ENCODE data around the gene GRIN1.

Gene GRIN1

DNA sequence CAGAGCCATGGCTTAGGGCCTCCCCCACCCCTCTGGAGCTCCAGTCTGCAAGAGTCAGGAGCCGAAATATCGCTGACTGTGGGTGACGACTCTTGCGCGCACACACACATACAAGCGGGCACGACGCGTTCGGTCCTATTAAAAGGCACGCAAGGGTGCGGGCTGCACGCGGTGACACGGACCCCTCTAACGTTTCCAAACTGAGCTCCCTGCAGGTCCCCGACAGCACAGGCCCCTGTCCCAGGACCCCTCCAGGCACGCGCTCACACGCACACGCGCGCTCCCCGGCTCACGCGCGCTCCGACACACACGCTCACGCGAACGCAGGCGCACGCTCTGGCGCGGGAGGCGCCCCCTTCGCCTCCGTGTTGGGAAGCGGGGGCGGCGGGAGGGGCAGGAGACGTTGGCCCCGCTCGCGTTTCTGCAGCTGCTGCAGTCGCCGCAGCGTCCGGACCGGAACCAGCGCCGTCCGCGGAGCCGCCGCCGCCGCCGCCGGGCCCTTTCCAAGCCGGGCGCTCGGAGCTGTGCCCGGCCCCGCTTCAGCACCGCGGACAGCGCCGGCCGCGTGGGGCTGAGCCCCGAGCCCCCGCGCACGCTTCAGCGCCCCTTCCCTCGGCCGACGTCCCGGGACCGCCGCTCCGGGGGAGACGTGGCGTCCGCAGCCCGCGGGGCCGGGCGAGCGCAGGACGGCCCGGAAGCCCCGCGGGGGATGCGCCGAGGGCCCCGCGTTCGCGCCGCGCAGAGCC lies at the start of gene GRIN1:
Gene GRIN1, plus strand, starts transcription at position 433 of the 746 bp plus-strand sequence. CDS start 333 bp downstream, outside the sequence.
- Histone ChIP-seq H3K27ac (no peak within 1 kb of the TSS), H3K4me3 (no peak within 1 kb of the TSS)

DNA sequence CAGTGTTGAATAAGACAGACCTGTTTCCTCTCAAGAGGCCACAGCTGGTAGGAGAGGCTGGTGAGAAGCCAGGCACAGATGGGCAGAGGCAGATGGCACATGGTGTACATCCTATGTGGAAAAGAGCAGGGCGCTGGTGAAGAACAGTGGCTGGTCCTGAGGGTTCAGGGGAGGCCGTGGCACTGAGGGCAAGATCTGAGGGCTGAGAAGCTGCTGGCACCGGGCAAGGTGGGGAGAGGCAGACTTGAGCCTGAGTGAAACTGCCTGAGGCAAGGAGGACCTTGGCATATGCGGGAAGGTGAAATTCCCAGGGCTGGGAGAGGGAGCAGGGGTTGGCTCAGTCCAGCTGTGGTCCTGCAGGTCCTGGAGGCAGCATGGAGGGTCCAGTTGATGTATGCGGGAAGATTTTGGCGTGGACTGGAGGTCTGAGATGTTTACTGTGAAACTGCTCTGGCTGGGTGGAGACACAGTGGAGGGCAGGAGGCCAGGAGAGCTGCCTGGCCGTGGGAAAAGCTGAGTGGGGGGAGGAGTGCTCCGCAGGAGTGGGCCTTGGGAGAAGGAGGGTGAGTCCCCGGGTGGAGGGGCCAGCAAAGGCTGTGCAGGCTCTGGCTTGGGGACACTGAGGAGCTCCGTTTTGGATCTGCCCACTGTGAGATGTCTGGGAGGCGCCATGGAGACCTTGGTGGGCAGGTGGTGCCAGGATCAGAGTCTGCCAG lies 49.6 kb upstream of the GRIN1 start:
- peak overlapping the region in 2 of 21 experiments; percentile 35 to 43 for H3K27ac ChIP-seq
- no peak overlapping the region for H3K4me3 ChIP-seq

DNA sequence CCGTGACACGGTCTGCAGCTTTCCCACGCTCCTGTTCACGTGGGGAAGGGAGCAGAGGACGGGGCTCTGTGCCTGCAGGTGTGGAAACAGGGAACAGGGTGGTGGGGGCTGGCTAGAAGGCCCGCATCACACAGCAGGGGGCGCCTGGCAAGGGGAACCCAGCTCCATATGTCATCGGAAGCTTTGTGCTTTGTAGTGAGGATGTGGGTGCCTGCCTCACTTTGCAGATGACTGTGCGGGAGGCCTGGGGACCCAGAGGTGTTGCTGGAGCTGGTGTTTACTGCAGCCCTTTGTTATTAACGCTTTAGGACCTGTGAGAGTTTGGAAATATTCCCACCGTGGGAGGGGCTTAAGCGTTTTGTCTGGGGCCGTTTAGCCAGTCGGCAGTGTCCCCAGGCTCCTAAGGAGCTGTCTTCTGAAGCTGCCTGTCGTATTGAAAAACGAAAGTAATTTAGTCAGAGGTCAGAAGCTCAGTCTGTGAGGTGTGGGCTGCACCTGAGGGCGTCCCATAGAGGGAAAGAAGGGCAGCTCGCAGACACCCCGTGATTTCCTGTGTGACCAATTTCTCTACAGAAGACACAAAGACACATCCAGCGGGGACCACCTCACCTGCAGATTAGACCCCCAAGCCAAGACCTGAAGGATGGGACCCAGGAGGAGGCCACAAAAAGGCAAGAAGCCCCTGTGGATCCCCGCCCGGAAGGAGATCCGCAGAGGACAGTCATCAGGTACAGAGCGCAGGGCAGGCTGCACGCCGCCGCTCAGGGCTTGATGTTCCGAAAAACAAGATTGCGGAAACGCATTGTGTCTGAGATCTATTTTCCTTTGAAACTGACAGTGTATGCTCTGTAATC lies 43.1 kb upstream of the GRIN1 start:
- H3K4me3 ChIP-seq: peak overlapping the region in 1 of 7 experiments; percentile 10
- peak overlapping the region in 9 of 21 experiments; percentile 14 to 84 (median 66) for H3K27ac ChIP-seq

DNA sequence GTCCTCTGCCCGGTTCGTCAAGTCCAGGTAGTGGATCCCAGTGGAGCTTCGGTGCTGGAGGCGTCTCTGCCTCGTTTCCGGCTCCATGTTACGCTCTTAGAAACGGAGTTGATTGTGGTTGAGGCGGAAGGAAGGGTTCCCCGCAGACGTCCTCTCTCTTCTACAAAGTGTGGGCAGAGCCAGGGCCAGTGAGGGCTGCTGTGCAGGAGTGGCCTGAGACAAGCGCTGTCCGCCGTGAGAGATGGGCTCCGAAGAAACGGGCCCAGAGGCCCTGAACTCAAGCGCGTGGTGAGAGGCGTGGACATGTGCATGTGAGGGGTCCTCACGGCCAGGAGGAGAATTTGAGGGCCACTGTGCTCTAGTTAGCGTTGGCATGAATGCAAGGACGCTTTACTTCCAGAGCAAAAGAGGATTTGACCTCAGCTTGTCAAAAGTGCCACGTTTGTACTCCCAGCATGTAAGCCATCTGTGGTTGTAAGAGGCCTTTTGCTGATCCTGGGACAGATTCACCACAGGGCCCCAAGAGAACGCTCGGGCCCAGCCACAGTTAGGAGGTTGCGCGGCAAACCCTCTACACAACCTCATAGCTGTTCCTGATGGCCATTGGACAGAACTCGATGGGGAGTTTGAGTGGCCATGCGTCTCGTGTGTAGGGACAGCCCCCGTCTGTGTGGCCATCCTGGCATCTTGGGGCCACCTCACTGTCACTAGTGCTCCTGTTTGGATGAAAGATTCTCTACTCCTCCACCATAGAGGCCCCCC lies 42.0 kb upstream of the GRIN1 start:
- Histone ChIP-seq H3K27ac (peak overlapping the region in 6 of 21 experiments; percentile 20 to 84 (median 77)), H3K4me3 (no peak overlapping the region)

DNA sequence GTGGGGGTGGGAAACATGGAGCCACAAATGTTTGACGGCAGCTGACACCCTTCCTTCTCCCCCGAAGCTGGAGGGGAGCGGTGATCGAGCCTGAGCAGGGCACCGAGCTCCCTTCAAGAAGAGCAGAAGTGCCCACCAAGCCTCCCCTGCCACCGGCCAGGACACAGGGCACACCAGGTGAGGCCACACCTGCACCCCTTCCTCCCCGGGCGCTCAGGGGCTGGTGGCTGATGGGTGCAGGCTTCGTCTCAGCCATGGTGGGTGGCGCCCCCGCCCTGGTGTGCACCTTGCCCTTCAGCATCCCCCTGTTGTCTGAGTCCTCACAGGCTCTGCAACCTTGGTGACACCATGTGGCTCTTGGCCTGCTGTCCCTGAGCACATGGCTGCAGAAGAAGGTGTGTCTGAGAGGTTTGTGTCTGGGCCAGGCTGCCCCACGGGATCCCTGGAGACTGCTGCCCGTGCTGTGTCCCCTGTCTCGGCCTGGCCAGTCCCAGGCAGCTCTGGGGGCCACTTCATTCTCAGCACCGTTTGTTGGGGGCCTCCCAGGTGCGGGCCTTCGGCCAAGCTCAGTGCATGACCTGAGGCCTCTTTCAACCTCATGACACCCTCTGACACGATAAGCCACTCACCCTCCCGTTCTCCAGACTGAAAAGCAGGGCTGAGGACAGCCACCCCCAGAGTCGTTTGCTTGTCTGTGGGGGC lies 41.0 kb upstream of the GRIN1 start:
- Histone ChIP-seq H3K27ac (no peak overlapping the region), H3K4me3 (no peak overlapping the region)

DNA sequence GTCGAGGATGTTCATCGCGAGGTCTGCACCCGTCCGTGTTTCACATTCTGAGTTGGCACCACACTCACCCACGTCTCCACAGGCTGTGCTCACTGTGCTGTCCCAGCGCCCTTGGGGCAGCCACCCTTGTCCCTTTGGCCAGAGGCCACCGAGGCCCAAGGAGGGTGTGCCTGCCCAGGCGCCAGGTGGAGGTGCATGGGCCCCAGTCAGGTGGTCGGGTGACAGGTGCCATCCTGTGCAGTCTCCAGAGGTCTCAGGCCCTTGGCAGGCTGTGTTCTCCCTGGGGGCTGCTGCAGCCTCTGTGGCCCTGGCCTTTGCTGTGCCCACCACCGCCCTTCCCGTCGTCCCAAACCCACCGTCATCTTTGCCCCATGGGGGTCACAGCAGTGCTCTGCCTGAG lies 39.7 kb upstream of the GRIN1 start:
- no peak overlapping the region for H3K4me3 ChIP-seq
- no peak overlapping the region for H3K27ac ChIP-seq

DNA sequence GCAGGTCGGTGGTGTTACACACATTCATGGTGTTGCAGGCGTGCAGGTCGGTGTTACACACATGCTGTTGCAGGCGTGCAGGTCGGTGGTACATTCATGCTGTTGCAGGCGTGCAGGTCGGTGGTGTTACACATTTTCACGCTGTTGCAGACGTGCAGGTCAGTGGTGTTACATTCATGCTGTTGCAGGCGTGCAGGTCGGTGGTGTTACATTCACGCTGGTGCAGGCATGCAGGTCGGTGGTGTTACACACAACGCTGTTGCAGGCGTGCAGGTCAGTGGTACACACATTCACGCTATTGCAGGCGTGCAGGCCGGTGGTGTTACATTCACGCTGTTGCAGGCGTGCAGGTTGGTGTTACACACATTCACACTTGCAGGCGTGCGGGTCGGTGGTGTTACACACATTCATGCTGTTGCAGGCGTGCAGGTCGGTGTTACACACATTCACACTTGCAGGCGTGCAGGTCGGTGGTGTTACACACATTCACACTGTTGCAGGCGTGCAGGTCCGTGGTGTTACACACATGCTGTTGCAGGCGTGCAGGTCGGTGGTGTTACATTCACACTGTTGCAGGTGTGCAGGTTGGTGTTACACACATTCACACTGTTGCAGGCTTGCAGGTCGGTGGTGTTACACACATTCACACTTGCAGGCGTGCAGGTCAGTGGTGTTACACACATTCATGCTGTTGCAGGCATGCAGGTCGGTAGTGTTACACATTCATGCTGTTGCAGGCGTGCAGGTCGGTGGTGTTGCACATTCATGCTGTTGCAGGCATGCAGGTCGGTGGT lies 35.6 kb upstream of the GRIN1 start:
- H3K4me3 ChIP-seq: no peak overlapping the region
- no peak overlapping the region for H3K27ac ChIP-seq

DNA sequence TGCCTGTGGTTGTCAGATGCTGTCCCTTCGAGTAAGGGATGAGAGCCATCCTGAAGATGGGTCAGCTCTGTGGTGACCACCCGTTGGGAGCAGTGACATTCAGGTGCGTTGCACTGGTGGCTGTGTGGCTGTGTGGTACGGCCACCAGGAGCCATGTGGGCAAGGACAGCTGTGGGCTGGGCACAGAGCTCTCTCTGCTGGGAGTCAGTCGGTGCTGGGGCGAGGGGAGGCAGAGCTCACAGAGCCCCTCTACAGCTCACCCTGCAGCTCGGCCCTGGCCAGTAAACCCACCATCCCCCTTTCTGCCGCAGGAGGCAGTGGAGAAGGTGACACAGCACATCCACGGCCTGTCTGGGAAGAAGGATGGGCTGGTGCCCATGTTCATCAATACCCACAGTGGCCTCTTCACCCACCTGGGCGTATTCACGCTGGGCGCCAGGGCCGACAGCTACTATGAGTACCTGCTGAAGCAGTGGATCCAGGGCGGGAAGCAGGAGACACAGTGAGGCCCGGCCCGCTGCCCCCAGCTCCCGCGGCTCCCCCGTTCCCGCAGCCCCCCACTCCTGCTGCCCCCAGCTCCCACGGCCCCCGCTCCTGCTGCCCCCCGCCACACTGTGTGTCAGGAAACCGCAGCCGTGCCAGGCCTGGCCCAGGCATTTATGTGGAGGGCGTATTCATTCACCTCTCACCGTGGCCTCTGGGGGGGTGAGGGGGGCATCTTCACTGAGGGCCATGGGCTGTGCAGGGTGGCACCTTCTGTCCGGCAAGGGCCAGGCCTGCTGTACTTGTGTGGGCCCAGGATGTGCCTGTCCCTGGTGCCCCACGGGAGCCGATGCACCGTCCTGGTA lies 32.9 kb upstream of the GRIN1 start:
- H3K27ac ChIP-seq: no peak overlapping the region
- H3K4me3 ChIP-seq: no peak overlapping the region

DNA sequence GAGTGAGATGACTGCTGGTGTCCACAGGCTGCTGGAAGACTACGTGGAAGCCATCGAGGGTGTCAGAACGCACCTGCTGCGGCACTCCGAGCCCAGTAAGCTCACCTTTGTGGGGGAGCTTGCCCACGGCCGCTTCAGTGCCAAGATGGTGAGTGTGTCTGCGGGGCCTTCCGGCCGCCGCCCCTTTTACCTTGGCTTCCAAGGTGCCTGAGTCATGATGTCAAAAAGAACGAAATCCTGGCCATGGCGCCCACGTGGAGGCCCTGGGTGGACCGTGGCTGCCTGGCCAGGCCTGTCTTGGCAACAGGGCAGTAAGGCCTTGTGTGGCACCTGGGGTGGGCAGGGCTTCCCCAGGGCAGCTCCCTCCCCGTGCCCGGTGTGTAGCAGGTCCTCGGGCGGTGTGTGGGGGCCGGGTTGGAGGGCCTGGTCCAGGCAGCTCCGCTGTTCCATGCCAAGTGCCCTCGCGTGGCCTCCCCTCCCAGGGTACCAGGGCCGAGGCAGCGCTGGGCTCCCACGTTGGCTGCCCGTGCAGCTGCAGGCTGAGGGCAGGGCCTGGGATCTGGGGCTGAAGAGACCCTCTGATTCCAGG lies 32.2 kb upstream of the GRIN1 start:
- H3K4me3 ChIP-seq: no peak overlapping the region
- H3K27ac ChIP-seq: no peak overlapping the region

DNA sequence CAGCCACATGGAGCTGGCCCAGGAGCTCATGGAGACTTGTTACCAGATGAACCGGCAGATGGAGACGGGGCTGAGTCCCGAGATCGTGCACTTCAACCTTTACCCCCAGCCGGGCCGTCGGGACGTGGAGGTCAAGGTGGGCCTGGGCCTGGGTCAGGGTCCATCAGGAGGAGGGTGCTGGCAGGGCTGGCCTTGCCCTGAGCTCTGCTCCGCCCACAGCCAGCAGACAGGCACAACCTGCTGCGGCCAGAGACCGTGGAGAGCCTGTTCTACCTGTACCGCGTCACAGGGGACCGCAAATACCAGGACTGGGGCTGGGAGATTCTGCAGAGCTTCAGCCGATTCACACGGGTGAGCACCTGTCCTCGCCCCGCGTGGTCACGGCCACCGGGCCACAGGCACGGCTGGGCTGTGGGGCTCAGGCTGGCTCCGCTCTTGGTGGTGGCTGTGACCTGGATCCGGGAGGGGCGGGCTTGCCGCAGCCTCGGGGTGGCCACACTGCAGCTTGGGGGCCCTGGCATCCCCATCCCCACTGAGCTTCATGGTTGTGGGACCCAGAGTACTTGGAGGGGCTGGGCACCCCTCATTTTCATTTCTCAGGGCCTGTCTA lies 31.5 kb upstream of the GRIN1 start:
- Histone ChIP-seq H3K4me3 (no peak overlapping the region), H3K27ac (no peak overlapping the region)

DNA sequence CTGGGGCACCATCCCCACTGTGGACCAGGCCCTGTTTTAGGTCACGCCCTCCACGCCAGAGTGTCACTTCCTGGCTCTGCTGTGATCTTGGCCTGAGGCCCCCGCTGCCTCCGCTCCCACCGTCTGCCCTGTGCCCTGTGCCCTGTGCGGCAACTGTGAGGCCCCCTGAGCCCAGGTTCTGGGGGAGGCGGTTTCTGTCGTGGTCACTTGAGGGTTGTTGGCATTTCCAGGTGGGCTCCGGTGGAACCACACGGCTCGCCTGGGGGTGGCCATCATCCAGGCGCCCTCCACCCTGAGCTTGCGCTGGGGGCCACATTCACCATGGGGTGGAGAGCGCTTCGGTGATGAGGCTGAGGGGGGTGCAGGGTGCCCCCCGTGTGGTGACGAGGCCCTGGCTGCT lies 31.0 kb upstream of the GRIN1 start:
- Histone ChIP-seq H3K4me3 (no peak overlapping the region), H3K27ac (no peak overlapping the region)

DNA sequence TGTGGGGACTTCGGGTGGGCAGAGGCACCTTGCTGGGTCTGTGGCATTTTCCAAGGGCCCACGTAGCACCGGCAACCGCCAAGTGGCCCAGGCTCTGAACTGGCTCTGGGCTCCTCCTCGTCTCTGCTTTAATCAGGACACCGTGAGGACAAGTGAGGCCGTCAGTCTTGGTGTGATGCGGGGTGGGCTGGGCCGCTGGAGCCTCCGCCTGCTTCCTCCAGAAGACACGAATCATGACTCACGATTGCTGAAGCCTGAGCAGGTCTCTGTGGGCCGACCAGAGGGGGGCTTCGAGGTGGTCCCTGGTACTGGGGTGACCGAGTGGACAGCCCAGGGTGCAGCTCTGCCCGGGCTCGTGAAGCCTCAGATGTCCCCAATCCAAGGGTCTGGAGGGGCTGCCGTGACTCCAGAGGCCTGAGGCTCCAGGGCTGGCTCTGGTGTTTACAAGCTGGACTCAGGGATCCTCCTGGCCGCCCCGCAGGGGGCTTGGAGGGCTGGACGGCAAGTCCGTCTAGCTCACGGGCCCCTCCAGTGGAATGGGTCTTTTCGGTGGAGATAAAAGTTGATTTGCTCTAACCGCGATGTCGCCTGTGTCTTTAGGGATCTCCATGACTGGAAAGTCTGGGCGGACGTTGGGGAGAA lies 30.2 kb upstream of the GRIN1 start:
- Histone ChIP-seq H3K4me3 (no peak overlapping the region), H3K27ac (no peak overlapping the region)

DNA sequence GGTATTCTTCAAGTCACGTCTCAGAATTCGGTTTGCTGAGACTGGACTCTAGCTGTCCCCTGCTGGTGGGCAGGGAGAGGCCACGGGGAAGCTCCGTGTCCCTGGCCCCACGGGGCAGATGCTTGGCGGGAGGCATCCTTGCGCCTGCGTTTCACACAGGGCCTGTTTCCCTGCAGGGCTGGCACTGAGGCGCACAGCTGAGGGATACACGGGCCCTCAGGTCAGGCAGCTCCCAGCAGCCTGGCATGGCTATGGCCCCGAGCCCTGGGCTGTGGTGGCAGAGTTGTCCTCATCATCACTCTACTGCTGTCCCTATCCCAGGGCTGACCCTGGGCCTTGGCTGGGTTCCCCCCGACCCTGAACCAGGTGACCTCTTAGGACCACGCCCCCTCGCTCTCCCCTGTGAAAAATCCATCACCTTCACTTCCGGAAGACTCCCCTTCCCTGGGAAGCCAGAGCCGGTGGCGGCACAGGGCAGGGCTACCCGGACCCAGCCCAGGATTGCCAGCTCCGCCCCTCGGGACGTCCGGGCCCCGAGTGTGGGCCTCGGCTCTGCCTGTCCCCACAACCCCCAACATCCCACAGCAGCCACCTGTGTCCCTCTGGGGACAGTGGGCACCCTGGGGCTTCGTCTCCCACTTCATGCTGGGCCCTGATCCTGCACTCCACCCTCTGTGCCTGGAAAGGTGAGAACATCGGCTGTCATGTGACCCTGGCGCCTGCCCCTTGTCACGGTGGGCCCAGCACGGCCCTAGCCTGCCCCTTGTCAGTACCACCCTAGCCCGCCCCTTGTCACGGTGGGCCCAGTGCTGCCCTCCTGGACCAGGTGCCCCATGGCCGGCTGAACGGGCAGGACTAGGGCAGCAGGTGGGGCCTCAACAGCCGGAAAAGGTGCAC lies 29.5 kb upstream of the GRIN1 start:
- Histone ChIP-seq H3K4me3 (no peak overlapping the region), H3K27ac (no peak overlapping the region)

DNA sequence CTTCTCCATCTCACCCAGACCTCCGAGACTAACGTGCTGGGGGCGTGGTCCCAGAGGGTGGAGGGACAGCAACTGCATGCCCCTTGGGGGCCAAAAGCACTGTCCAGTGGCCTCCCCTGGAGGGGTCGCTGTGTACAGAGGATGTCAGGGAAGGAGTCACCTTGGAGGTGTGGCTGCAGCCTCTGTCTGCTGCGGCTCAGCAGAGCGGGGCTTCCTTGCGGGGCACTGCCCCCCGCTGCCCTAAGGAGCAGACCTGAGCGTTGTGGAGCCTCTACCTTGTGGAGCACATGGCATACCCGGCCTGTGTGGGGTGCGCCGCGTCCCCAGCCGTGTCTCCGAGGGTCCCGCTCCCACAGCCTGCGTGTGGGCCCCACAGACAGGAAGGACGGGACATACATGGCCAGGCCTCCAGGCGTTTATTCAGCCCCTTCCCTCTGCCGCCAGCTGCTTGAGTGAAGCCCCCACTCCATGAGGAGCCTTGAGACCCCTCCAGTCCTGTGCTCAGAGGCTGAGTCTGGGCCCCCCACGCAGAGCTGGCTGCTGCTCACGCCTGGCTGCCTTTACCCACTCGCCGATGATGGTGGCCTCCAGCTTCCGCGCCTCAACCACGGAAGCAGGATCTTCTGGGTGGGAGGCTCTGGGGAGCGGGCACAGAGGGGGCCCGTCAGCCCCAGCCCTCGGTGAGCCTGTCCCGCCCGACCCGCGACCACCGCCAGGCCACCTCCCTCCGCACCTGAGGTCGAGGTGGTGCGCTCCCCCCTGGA lies 28.6 kb upstream of the GRIN1 start:
- Histone ChIP-seq H3K4me3 (no peak overlapping the region), H3K27ac (no peak overlapping the region)

Data from skin epidermis (tissue), 12 donors.